GM23248 (cell line): ENCODE data around the gene TCF12. TPM values are rescaled to one million over a fixed set of nuclear protein-coding genes. Genes with fewer than 3 reads are reported as not detected.

ENCODE experiments used
- DNase-seq: peaks from one replicate; pipeline ENCODE4 v3.0.0-alpha.2; 2015
- H2AFZ ChIP-seq: fragments of 200-600 bp; sonication (generic); 2 replicates; pipeline ENCODE4 v1.6.1; 2016; ENCODE audit warnings: antibody characterized with exemption
- H3F3A ChIP-seq: fragments of 200-600 bp; sonication (generic); 2 replicates; pipeline ENCODE4 v1.6.1; 2016; ENCODE audit warnings: mild to moderate bottlenecking, antibody characterized with exemption, mixed run types; ENCODE audit not compliant: insufficient read depth
- H3K27ac ChIP-seq: fragments of 200-600 bp; sonication (generic); 2 replicates; pipeline ENCODE4 v1.5.1; 2016; ENCODE audit warnings: mild to moderate bottlenecking
- H3K27me3 ChIP-seq: fragments of 200-600 bp; sonication (generic); replicated peaks from 2 replicates; pipeline ENCODE4 v1.6.1; 2016; ENCODE audit warnings: mild to moderate bottlenecking; ENCODE audit not compliant: insufficient read depth
- H3K36me3 ChIP-seq: fragments of 200-600 bp; sonication (generic); 2 replicates; pipeline ENCODE4 v1.6.1; 2016; ENCODE audit warnings: low read depth, mild to moderate bottlenecking
- H3K4me1 ChIP-seq: fragments of 200-600 bp; sonication (generic); 2 replicates; pipeline ENCODE4 v1.6.1; 2016; ENCODE audit warnings: mild to moderate bottlenecking; ENCODE audit not compliant: insufficient read depth
- H3K4me2 ChIP-seq: fragments of 200-600 bp; sonication (generic); one replicate; pipeline ENCODE4 v1.6.1; 2016; ENCODE audit warnings: mild to moderate bottlenecking; ENCODE audit not compliant: unreplicated experiment
- H3K4me3 ChIP-seq: fragments of 200-600 bp; sonication (generic); 2 replicates; pipeline ENCODE4 v1.5.1; 2016; ENCODE audit warnings: mild to moderate bottlenecking
- H3K79me2 ChIP-seq: fragments of 200-600 bp; sonication (generic); 2 replicates; pipeline ENCODE4 v1.6.1; 2016; ENCODE audit warnings: mild to moderate bottlenecking; ENCODE audit not compliant: insufficient read depth
- H3K9ac ChIP-seq: fragments of 200-600 bp; sonication (generic); 2 replicates; pipeline ENCODE4 v1.6.1; 2016; ENCODE audit warnings: mild to moderate bottlenecking
- H3K9me2 ChIP-seq: fragments of 200-600 bp; sonication (generic); 2 replicates; pipeline ENCODE4 v1.6.1; 2016; ENCODE audit warnings: mixed run types, mild to moderate bottlenecking, moderate library complexity; ENCODE audit not compliant: insufficient read depth
- H3K9me3 ChIP-seq: fragments of 200-600 bp; sonication (generic); one replicate; pipeline ENCODE4 v1.6.1; 2017; ENCODE audit warnings: low read depth
- H4K20me1 ChIP-seq: fragments of 200-600 bp; sonication (generic); 2 replicates; pipeline ENCODE4 v1.6.0; 2016; ENCODE audit not compliant: insufficient read depth
- EZH2 ChIP-seq: fragments of 200-600 bp; sonication (generic); IDR thresholded peaks from 2 replicates; pipeline ENCODE4 v1.6.1; 2018; ENCODE audit warnings: antibody characterized with exemption, mild to moderate bottlenecking; ENCODE audit not compliant: insufficient read depth, poor library complexity, severe bottlenecking
- EZH2phosphoT487 ChIP-seq: fragments of 200-600 bp; sonication (generic); IDR thresholded peaks from 2 replicates; pipeline ENCODE4 v1.6.1; 2018; ENCODE audit warnings: antibody characterized with exemption, moderate library complexity, mild to moderate bottlenecking, low read depth; ENCODE audit not compliant: insufficient read depth
- WGBS, 2 experiments: methylation state at CpG; one replicate each; pipeline ENCODE4 v1.1.6; 2015 to 2017; ENCODE audit warnings: low lambda C conversion rate in 2 of 2, low coverage in 1 of 2; ENCODE audit errors: missing lambda C conversion rate in 2 of 2; 5-methylcytosine and 5-hydroxymethylcytosine counted together
- in situ Hi-C: fragments of 300-500 bp; cut with MboI; formaldehyde crosslinking; loops from 2 replicates; pipeline ENCODE4 v1.15.0; 2020
- polyA plus RNA-seq: library from polyadenylated mRNA; unstranded; fragments of >200 nt; fragmentation: Nextera tagmentation; extraction: Ambion mirVana; gene quantifications from 2 replicates; pipeline ENCODE4 v1.2.1, GENCODE V29; 2016
- total RNA-seq: library from RNA; depleted of rRNA; stranded (reverse); fragments of >200 nt; shearing (Covaris generic); gene quantifications from 2 replicates; pipeline ENCODE4 v1.2.3, GENCODE V29; 2014

The TCF12 gene
- total and polyA plus RNA-seq, 2 experiments from 2014 or later, result 53.6 to 58.6 TPM

GRCh38 chr15:57328897-57329296 lies 410.5 kb downstream of the TCF12 start:
- DNase-seq, result no peak
- TF ChIP-seq EZH2phosphoT487 (no peak), EZH2 (no peak)
- Histone ChIP-seq H4K20me1 (no peaks in the 10 kb centered on the region), H3K9ac (no peak overlapping the region), H3K4me3 (no peak overlapping the region), H3K4me2 (no peak overlapping the region), H3F3A (peaks cover 14% of the 10 kb centered on the region), H3K27ac (no peak overlapping the region), H3K9me2 (no peaks in the 10 kb centered on the region), H3K79me2 (no peaks in the 10 kb centered on the region), H3K27me3 (no peaks in the 10 kb centered on the region), H3K4me1 (peaks cover 20% of the 10 kb centered on the region), H3K36me3 (no peaks in the 10 kb centered on the region), H3K9me3 (no peaks in the 10 kb centered on the region), H2AFZ (0 out of 2 replicates have a peak overlapping the region, but pooled peaks have one; percentile 15)
- 83 to 93% methylated on average over 5 of the region's 5 CpGs for WGBS, 2 experiments
- in situ Hi-C loops, result no loop called here

DNA sequence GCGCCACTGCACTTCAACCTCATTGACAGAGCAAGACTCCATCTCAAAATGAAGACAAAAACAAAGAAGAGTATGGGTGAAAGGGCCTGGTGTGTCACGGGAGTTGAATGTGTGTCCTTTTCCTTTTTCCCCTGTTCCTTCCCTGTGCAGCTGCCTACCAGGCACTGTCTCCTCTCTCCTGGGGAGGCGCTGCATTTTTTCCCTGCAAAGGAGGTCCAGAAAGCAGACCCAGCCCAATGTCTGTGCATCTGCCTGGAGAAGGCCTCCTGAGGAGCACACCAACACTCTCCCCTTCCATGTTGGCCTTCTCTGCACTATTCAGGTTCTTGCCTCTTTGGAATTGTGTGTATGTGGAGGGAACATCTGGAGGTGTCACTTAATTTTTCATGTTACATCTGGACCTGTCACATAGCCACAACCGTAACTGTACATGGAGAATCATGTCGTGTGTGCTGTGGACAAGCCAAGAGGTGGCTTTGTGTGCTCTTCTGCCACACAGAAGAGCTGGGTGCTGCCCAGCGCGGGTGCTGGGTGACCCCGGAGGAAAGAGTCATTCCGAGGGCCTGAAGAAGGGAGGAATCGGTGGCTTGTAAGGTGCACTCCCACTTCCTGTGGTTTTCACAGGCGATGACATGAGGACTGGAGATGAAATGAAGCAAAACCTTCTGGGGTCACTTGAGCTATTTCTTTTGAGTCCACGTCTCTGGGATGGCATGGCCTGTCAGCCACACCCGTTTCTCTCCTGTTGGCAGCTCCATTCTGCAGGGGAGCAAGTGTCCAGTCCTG lies 411.3 kb downstream of the TCF12 start:
- TF ChIP-seq EZH2 (no peak), EZH2phosphoT487 (no peak)
- Histone ChIP-seq H3K27ac (no peak overlapping the region), H3K4me1 (peaks cover 24% of the 10 kb centered on the region), H3F3A (peaks cover 14% of the 10 kb centered on the region), H3K9ac (no peak overlapping the region), H3K79me2 (no peaks in the 10 kb centered on the region), H3K4me2 (no peak overlapping the region), H2AFZ (no peak overlapping the region), H3K4me3 (no peak overlapping the region), H3K36me3 (no peaks in the 10 kb centered on the region), H3K9me3 (no peaks in the 10 kb centered on the region), H4K20me1 (no peaks in the 10 kb centered on the region), H3K27me3 (no peaks in the 10 kb centered on the region), H3K9me2 (no peaks in the 10 kb centered on the region)
- in situ Hi-C loops, result no loop called here
- DNase-seq, result no peak
- 87 to 94% methylated on average over 12 to 13 of the region's 13 CpGs for WGBS, 2 experiments

DNA sequence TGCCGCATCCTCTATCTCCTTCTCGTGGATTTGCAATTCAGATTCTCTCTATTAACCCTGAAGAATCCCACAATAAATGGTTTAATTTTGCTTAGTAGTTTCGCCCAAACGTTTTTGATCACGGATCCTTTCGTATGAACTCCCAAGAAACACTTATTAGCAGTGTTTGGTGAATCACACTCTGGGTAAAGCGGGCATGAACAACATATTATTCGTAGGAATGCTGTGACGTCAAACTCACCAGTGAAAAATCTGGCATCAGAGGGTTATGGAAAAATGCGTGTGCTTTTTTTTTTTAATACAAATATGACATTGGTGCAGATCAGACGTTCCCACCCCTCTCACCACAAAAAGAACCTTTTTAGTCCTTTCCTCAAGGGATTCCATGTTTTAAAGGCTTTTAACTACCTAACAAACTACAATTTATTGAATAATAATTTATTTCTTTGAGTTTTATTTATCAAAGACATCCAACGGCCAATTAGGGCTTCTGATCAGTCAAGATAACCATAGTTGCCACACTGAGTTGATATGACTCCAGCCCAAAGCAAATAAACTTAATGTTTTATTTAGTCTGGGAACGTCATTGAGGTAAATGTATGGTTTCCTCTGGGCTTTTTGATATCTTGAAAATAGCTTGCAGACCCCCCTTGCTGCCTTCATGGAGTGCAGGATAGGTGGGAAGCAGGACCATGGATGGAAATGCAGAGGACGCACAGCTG lies 412.3 kb downstream of the TCF12 start:
- Histone ChIP-seq H3K4me2 (no peak overlapping the region), H3K36me3 (no peaks in the 10 kb centered on the region), H3K27me3 (no peaks in the 10 kb centered on the region), H3K9me3 (no peaks in the 10 kb centered on the region), H4K20me1 (no peaks in the 10 kb centered on the region), H3K27ac (no peak overlapping the region), H3F3A (peaks cover 14% of the 10 kb centered on the region), H3K9me2 (no peaks in the 10 kb centered on the region), H2AFZ (no peak overlapping the region), H3K79me2 (no peaks in the 10 kb centered on the region), H3K4me1 (peaks cover 24% of the 10 kb centered on the region), H3K4me3 (no peak overlapping the region), H3K9ac (no peak overlapping the region)
- in situ Hi-C loops, result no loop called here
- no peak for DNase-seq
- TF ChIP-seq EZH2phosphoT487, result no peak
- no peak for TF ChIP-seq EZH2
- 91% methylated on average over 14 of the region's 14 CpGs for WGBS, 2 experiments

DNA sequence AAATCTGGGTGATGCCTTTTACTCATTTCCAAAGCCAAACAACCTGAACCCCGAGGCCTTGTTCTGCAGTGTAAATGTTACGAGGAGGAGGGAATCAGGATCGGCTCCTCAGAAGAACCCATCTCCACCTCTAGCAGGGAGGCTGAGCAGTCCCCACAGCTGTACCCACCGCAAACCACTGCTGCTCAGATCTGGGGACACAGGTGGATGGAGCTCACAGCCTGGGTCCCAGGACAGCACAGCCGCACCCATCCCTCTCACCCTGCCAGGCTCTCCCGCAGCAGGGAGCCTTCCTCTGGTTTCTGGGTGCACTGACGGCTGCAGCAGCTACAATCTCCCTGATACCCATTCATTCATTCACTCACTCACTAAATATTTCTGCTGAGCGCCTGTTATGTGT lies 413.9 kb downstream of the TCF12 start:
- Histone ChIP-seq H3F3A (peaks cover 11% of the 10 kb centered on the region), H3K9me2 (no peaks in the 10 kb centered on the region), H3K36me3 (no peaks in the 10 kb centered on the region), H3K9me3 (no peaks in the 10 kb centered on the region), H2AFZ (no peak overlapping the region), H3K27ac (no peak overlapping the region), H4K20me1 (no peaks in the 10 kb centered on the region), H3K27me3 (no peaks in the 10 kb centered on the region), H3K9ac (no peak overlapping the region), H3K4me2 (no peak overlapping the region), H3K4me1 (peaks cover 22% of the 10 kb centered on the region), H3K79me2 (no peaks in the 10 kb centered on the region), H3K4me3 (no peak overlapping the region)
- in situ Hi-C loops, result no loop called here
- 90 to 92% methylated on average over 8 of the region's 8 CpGs for WGBS, 2 experiments
- DNase-seq, result no peak
- TF ChIP-seq EZH2phosphoT487 (no peak), EZH2 (no peak)
